GM18498 (cell line): ENCODE data around the gene FAM72B.
"Not testable (repeated sequence)": the region's sequence is repeated elsewhere in the genome, so short reads cannot be mapped to it uniquely, and the experiment has no call there.

Experiments
- ATAC-seq: cut with Tn5 transposase; IDR thresholded peaks from one replicate; pipeline ENCODE4 v1.9.1; 2021; ENCODE audit warnings: mild to moderate bottlenecking, moderate library complexity; ENCODE audit not compliant: unreplicated experiment

The FAM72B gene

GRCh38 chr1:121200985-121201981 is 17.1 kb upstream of the FAM72B start:
- not testable (repeated sequence) for ATAC-seq

GRCh38 chr1:121200232-121200631 is 16.1 kb upstream of the FAM72B start:
- not testable (repeated sequence) for ATAC-seq

GRCh38 chr1:121199763-121200162 is 15.6 kb upstream of the FAM72B start:
- not testable (repeated sequence) for ATAC-seq

- not testable (repeated sequence) for ATAC-seq
These were observed 13.1 kb upstream of the FAM72B start for GRCh38 chr1:121197095-121197882.

- not testable (repeated sequence) for ATAC-seq
These were observed 8.4 kb upstream of the FAM72B start for GRCh38 chr1:121192512-121192911.

GRCh38 chr1:121187914-121188313 is 3.8 kb upstream of the FAM72B start:
- not testable (repeated sequence) for ATAC-seq

GRCh38 chr1:121186191-121186590 is 2.1 kb upstream of the FAM72B start:
- not testable (repeated sequence) for ATAC-seq

- peak; percentile 6 for ATAC-seq
These were observed 1.1 kb upstream of the FAM72B start for GRCh38 chr1:121185140-121185708.

- not testable (repeated sequence) for ATAC-seq
These were observed 273 bp downstream of the FAM72B start for GRCh38 chr1:121183867-121184266.

- not testable (repeated sequence) for ATAC-seq
These were observed 5.9 kb downstream of the FAM72B start for GRCh38 chr1:121178197-121178596.

- not testable (repeated sequence) for ATAC-seq
These were observed 7.5 kb downstream of the FAM72B start for GRCh38 chr1:121176649-121177048.

GRCh38 chr1:121168152-121168668 is 15.9 kb downstream of the FAM72B start:
- ATAC-seq = not testable (repeated sequence)

GRCh38 chr1:121167225-121167738 is 16.9 kb downstream of the FAM72B start:
- not testable (repeated sequence) for ATAC-seq

GRCh38 chr1:121165296-121165695 is 18.8 kb downstream of the FAM72B start:
- ATAC-seq = not testable (repeated sequence)

- ATAC-seq = not testable (repeated sequence)
These were observed 20.0 kb downstream of the FAM72B start for GRCh38 chr1:121163850-121164757.

- ATAC-seq = not testable (repeated sequence)
These were observed 22.8 kb downstream of the FAM72B start for GRCh38 chr1:121161199-121161901.

GRCh38 chr1:121160118-121160517 is 24.0 kb downstream of the FAM72B start:
- ATAC-seq = not testable (repeated sequence)

- ATAC-seq = not testable (repeated sequence)
These were observed 26.5 kb downstream of the FAM72B start for GRCh38 chr1:121157609-121158008.
